Erythroblast (primary cell): Measurements from ENCODE around the gene CACNG7.

Experiments
- GATA1 ChIP-seq: IDR thresholded peaks from 2 replicates; pipeline ENCODE4 v1.6.1; 2011; ENCODE audit warnings: low read depth, mild to moderate bottlenecking, control low read depth, low read length, moderate library complexity
- POLR2A ChIP-seq: IDR thresholded peaks from 2 replicates; pipeline ENCODE4 v1.6.1; 2011; ENCODE audit warnings: mild to moderate bottlenecking, low read length

DNA sequence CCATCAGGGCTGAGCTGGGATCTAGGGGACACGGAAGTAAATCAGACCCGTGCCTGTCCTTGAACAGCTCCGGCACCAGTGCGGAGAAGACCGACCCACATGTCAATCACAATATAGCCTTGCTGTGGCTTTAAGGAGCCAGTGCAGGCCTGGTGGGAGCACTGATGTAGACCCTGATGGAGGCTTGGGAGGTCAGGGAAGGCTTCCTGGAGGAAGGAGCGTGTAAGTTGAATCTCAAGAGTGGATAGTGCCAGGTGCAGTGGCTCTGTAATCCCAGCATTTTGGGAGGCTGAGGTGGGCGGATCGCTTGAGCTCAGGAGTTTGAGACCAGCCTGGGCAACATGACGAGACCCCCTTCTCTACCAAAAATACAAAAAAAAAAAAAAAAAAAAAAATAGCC is 42.9 kb downstream of the CACNG7 start:
- TF ChIP-seq POLR2A (no peak), GATA1 (no peak)
